IMR-90 (cell line): ENCODE data around the gene SMCO4. TPM values are rescaled to one million over a fixed set of nuclear protein-coding genes. Genes with fewer than 3 reads are reported as not detected.
"Not testable (repeated sequence)": the region's sequence is repeated elsewhere in the genome, so short reads cannot be mapped to it uniquely, and the experiment has no call there.

ENCODE experiments used
- ATAC-seq: fragments of 200-7000 bp; cut with Tn5 transposase; 2 replicates; pipeline ENCODE4 v1.9.1; 2020; ENCODE audit warnings: low read depth, mild to moderate bottlenecking, moderate library complexity
- BruUV-seq: library from RNA; stranded (reverse); fragments of 400-500 nt; replicated peaks from 2 replicates; lab custom pipeline; 2021; lab: Mats Ljungman, UMichigan
- CTCF ChIA-PET: fragments of 300-600 bp; formaldehyde crosslinking; extraction: SDS; loops from one replicate; lab custom pipeline; 2021; ENCODE audit warnings: antibody characterized with exemption; lab: Yijun Ruan, JAX
- POLR2A ChIA-PET: fragments of 300-600 bp; sonication (Branson Sonifier 250); formaldehyde crosslinking; loops from one replicate; lab custom pipeline; 2022; ENCODE audit warnings: antibody characterized with exemption; ENCODE audit not compliant: unreplicated experiment; lab: Charles Lee
- DNase-seq: peaks from one replicate; pipeline ENCODE4 v3.0.0; 2013
- H2AFZ ChIP-seq: replicated peaks from 2 replicates; pipeline ENCODE3; 2013; ENCODE audit warnings: low read length, mild to moderate bottlenecking; ENCODE audit not compliant: poor library complexity
- H2AK5ac ChIP-seq: 2 replicates; pipeline ENCODE4 v1.6.1; 2013; ENCODE audit warnings: low read depth, low read length, inconsistent platforms
- H2AK9ac ChIP-seq: replicated peaks from 2 replicates; pipeline ENCODE3; 2013; ENCODE audit warnings: mild to moderate bottlenecking, low read depth, low read length, moderate library complexity; ENCODE audit not compliant: poor library complexity
- H2BK120ac ChIP-seq: 2 replicates; pipeline ENCODE4 v1.6.1; 2013; ENCODE audit warnings: low read depth, low read length, inconsistent platforms
- H2BK15ac ChIP-seq: 3 replicates; pipeline ENCODE4 v1.6.1; 2013; ENCODE audit warnings: low read depth, low read length, inconsistent platforms
- H2BK20ac ChIP-seq: 2 replicates; pipeline ENCODE4 v1.6.1; 2013; ENCODE audit warnings: low read depth, mild to moderate bottlenecking, inconsistent platforms, low read length, moderate library complexity
- H2BK5ac ChIP-seq: 2 replicates; pipeline ENCODE4 v1.6.1; 2013; ENCODE audit warnings: mild to moderate bottlenecking, low read depth, low read length, inconsistent platforms; ENCODE audit not compliant: poor library complexity, severe bottlenecking
- H3K14ac ChIP-seq: replicated peaks from 2 replicates; pipeline ENCODE4 v1.6.1; 2013; ENCODE audit warnings: low read depth, low read length, inconsistent platforms
- H3K18ac ChIP-seq: 2 replicates; pipeline ENCODE4 v1.6.1; 2013; ENCODE audit warnings: low read depth, low read length, control low read depth
- H3K23ac ChIP-seq: 2 replicates; pipeline ENCODE4 v1.6.1; 2013; ENCODE audit warnings: low read depth, low read length, inconsistent platforms
- H3K27ac ChIP-seq: 2 replicates; pipeline ENCODE4 v1.5.1; 2013; ENCODE audit warnings: mild to moderate bottlenecking, control low read depth, low read length; ENCODE audit not compliant: insufficient read depth
- H3K27me3 ChIP-seq: 2 replicates; pipeline ENCODE4 v1.6.1; 2013; ENCODE audit warnings: low read length; ENCODE audit not compliant: control insufficient read depth, insufficient read depth
- H3K36me3 ChIP-seq: 2 replicates; pipeline ENCODE4 v1.6.1; 2013; ENCODE audit warnings: low read length, mixed read lengths; ENCODE audit not compliant: control insufficient read depth, insufficient read depth
- H3K4ac ChIP-seq: 2 replicates; pipeline ENCODE4 v1.6.1; 2013; ENCODE audit warnings: low read depth, low read length, inconsistent platforms
- H3K4me1 ChIP-seq: 2 replicates; pipeline ENCODE4 v1.6.1; 2013; ENCODE audit warnings: low read length, mixed read lengths; ENCODE audit not compliant: control insufficient read depth, insufficient read depth
- H3K4me2 ChIP-seq: 2 replicates; pipeline ENCODE4 v1.6.1; 2013; ENCODE audit warnings: low read depth, mild to moderate bottlenecking, control low read depth, low read length, moderate library complexity
- H3K4me3 ChIP-seq: 2 replicates; pipeline ENCODE4 v1.5.1; 2013; ENCODE audit warnings: low read depth, mild to moderate bottlenecking, control low read depth, low read length, moderate library complexity; ENCODE audit not compliant: insufficient read depth
- H3K56ac ChIP-seq: 2 replicates; pipeline ENCODE4 v1.6.1; 2013; ENCODE audit warnings: low read length, inconsistent platforms; ENCODE audit not compliant: insufficient read depth; ENCODE audit errors: extremely low read depth
- H3K79me1 ChIP-seq, 2 experiments: 2 replicates each; pipeline ENCODE4 v1.6.1; 2013; ENCODE audit warnings: low read length in 2 of 2, inconsistent platforms in 1 of 2, low read depth in 1 of 2
- H3K9ac ChIP-seq: 2 replicates; pipeline ENCODE4 v1.6.1; 2013; ENCODE audit warnings: low read depth, low read length, control low read depth
- H3K9me1 ChIP-seq: 2 replicates; pipeline ENCODE4 v1.6.1; 2013; ENCODE audit warnings: low read length, inconsistent platforms; ENCODE audit not compliant: insufficient read depth
- H3K9me3 ChIP-seq: 2 replicates; pipeline ENCODE4 v1.6.1; 2013; ENCODE audit warnings: low read length; ENCODE audit not compliant: control insufficient read depth, insufficient read depth
- H4K20me1 ChIP-seq: 2 replicates; pipeline ENCODE4 v1.6.1; 2013; ENCODE audit warnings: low read length, inconsistent platforms; ENCODE audit not compliant: insufficient read depth
- H4K5ac ChIP-seq: 2 replicates; pipeline ENCODE4 v1.6.1; 2013; ENCODE audit warnings: mild to moderate bottlenecking, low read depth, low read length, control low read depth
- H4K8ac ChIP-seq, 2 experiments: 2 replicates each; pipeline ENCODE4 v1.6.1; 2013; ENCODE audit warnings: low read depth in 2 of 2, low read length in 2 of 2, control low read depth in 1 of 2, inconsistent platforms in 1 of 2
- H4K91ac ChIP-seq: 2 replicates; pipeline ENCODE4 v1.6.1; 2013; ENCODE audit warnings: low read depth, low read length, inconsistent platforms; ENCODE audit not compliant: insufficient read depth
- WGBS, 2 experiments: methylation state at CpG; one replicate each; pipeline versions ENCODE4 v1.1.5 to v1.1.7; 2013; ENCODE audit warnings: missing lambda C conversion rate in 2 of 2; ENCODE audit not compliant: insufficient read length in 1 of 2; ENCODE audit errors: extremely low coverage in 2 of 2; 5-methylcytosine and 5-hydroxymethylcytosine counted together
- dilution Hi-C: fragments of 300-500 bp; cut with HindIII; formaldehyde crosslinking; loops from one replicate; pipeline ENCODE4 v1.14.3; 2018; ENCODE audit warnings: low sequenced_read_pairs; ENCODE audit not compliant: unreplicated experiment
- in situ Hi-C: fragments of 300-500 bp; cut with MboI; formaldehyde crosslinking; loops from 3 replicates; pipeline ENCODE4 v1.14.3; 2019; ENCODE audit warnings: low sequenced_read_pairs, inconsistent platforms, mixed read lengths
- intact Hi-C: fragments of 100-400 bp; cut with micrococcal nuclease; formaldehyde crosslinking; loops from 2 replicates; pipeline ENCODE4 v1.10.0; 2022
- polyA plus RNA-seq, 3 experiments: library from polyadenylated mRNA; depleted of rRNA; stranded (reverse); fragments of >200 nt; gene quantifications; 2 replicates each; pipeline ENCODE4 v1.2.3, GENCODE V29; 2012; ENCODE audit warnings: low replicate concordance in 1 of 3
- total RNA-seq: library from RNA; depleted of rRNA; stranded (reverse); fragments of >200 nt; gene quantifications from 2 replicates; pipeline ENCODE4 v1.2.3, GENCODE V29; 2012

Gene SMCO4
- total and polyA plus RNA-seq, 2 of the 4 experiments (the other 2 are of a cell fraction) = 2.2 to 17.7 TPM

DNA sequence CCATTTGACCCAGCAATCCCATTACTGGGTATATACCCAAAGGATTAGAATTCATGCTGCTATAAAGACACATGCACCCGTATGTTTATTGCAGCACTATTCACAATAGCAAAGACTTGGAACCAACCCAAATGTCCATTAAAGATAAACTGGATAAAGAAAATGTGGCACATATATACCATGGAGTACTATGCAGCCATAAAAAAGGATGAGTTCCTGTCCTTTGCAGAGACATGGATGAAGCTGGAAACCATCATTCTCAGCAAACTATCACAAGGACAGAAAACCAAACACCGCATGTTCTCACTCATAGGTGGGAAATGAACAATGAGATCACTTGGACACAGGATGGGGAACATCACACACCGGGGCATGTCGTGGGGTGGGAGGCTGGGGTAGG lies 79.5 kb downstream of the SMCO4 start:
- H3K4ac ChIP-seq, H3K27ac ChIP-seq, H3K14ac ChIP-seq, H3K9ac ChIP-seq, H4K5ac ChIP-seq, H3K18ac ChIP-seq, H2BK15ac ChIP-seq, H2BK120ac ChIP-seq, intact Hi-C loops, H2AK9ac ChIP-seq, H3K23ac ChIP-seq, H2AFZ ChIP-seq, POLR2A ChIA-PET, H3K79me1 ChIP-seq, H3K4me3 ChIP-seq, H3K9me1 ChIP-seq, H3K27me3 ChIP-seq, H4K91ac ChIP-seq, H4K20me1 ChIP-seq, in situ Hi-C loops, ATAC-seq, H3K4me2 ChIP-seq, H3K9me3 ChIP-seq, CTCF ChIA-PET, H4K8ac ChIP-seq, H2BK20ac ChIP-seq, H3K36me3 ChIP-seq, BruUV-seq, dilution Hi-C loops, H3K4me1 ChIP-seq, DNase-seq, H2BK5ac ChIP-seq, H3K56ac ChIP-seq, H2AK5ac ChIP-seq: not testable (repeated sequence)
- no CpG with 5 or more reads among the region's 4 CpGs for WGBS, 2 experiments
